ENCODE results near the gene NOTUM. TPM values are rescaled to one million over a fixed set of nuclear protein-coding genes. Genes with fewer than 3 reads are reported as not detected.

The NOTUM gene
- total RNA-seq, 1 experiment from 2014 or later = not detected

DNA sequence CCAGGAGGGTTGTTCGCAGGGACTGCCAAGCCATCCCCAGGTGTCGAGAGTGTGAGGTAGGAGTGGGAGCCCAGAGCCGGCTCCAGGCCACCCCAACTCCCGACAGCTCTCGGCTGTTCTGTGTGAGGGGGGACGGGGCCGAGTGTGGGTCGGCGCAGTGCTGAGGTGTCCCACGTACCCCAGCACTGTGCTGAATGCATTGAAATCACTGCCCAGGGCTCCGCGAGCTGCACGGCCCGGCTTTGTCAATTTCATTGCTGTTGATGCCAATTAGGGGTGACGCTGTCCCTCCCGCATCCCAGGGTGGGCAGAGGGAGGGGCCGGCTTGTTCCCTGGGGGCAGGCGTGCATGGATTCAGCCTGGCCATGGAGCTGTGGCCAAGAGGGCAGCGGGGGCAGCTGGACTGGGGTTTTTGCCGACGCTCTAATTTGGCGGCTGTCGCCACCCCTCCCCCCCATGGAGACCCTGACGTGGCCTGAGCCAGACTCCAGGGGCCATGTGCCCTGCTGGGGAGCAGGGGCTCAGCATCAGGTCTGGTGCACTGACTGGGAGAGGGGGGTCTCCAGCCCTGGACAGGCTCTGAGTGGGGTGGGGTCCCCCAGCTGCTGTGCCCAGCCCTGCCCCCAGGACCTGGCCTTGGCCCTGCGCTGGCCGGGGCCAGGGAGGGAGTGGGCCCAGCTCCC, 47.4 kb upstream of the NOTUM start:
- Histone ChIP-seq H3K9ac (ENCODE audit: low read length) (no peak overlapping the region), H3K79me2 (ENCODE audit: low read length) (no peaks in the 10 kb centered on the region), H4K20me1 (ENCODE audit: low read length) (no peaks in the 10 kb centered on the region), H3K4me2 (ENCODE audit: low read length) (no peak overlapping the region), H3F3A (ENCODE audit: low read length, unreplicated experiment) (no peaks in the 10 kb centered on the region), H3K9me2 (replicated peaks; ENCODE audit: low read length) (no peaks in the 10 kb centered on the region), H3K27ac (ENCODE audit: low read length) (no peak overlapping the region), H3K4me3 (ENCODE audit: low read length) (no peak overlapping the region), H2AFZ (ENCODE audit: low read length) (no peak overlapping the region), H3K27me3 (ENCODE audit: low read length) (no peaks in the 10 kb centered on the region), H3K36me3 (ENCODE audit: low read depth, low read length) (no peaks in the 10 kb centered on the region), H3K9me3 (ENCODE audit: low read length) (no peaks in the 10 kb centered on the region), H3K4me1 (ENCODE audit: insufficient read depth, low read length) (peaks cover 13% of the 10 kb centered on the region)
- DNase-seq (no peak), ATAC-seq (no peak)
- CTCF ChIA-PET = no interaction called here
- no TSS peak for BruUV-seq (replicated peaks)
- intact Hi-C loops (cut with micrococcal nuclease) = no loop called here
- POLR2A ChIA-PET (ENCODE audit: unreplicated experiment) = no interaction called here
- TF ChIP-seq EZH2phosphoT487 (IDR thresholded peaks at IDR 0.05; ENCODE audit: borderline replicate concordance, low read length) = no peak
- no peak for TF ChIP-seq EZH2 (IDR thresholded peaks at IDR 0.05; ENCODE audit: low read length, unreplicated experiment)
- TF ChIP-seq, protein P1, sequence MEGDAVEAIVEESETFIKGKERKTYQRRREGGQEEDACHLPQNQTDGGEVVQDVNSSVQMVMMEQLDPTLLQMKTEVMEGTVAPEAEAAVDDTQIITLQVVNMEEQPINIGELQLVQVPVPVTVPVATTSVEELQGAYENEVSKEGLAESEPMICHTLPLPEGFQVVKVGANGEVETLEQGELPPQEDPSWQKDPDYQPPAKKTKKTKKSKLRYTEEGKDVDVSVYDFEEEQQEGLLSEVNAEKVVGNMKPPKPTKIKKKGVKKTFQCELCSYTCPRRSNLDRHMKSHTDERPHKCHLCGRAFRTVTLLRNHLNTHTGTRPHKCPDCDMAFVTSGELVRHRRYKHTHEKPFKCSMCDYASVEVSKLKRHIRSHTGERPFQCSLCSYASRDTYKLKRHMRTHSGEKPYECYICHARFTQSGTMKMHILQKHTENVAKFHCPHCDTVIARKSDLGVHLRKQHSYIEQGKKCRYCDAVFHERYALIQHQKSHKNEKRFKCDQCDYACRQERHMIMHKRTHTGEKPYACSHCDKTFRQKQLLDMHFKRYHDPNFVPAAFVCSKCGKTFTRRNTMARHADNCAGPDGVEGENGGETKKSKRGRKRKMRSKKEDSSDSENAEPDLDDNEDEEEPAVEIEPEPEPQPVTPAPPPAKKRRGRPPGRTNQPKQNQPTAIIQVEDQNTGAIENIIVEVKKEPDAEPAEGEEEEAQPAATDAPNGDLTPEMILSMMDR (conservative IDR thresholded peaks at IDR 0.05; ENCODE audit: low read depth, low read length) = no peak

DNA sequence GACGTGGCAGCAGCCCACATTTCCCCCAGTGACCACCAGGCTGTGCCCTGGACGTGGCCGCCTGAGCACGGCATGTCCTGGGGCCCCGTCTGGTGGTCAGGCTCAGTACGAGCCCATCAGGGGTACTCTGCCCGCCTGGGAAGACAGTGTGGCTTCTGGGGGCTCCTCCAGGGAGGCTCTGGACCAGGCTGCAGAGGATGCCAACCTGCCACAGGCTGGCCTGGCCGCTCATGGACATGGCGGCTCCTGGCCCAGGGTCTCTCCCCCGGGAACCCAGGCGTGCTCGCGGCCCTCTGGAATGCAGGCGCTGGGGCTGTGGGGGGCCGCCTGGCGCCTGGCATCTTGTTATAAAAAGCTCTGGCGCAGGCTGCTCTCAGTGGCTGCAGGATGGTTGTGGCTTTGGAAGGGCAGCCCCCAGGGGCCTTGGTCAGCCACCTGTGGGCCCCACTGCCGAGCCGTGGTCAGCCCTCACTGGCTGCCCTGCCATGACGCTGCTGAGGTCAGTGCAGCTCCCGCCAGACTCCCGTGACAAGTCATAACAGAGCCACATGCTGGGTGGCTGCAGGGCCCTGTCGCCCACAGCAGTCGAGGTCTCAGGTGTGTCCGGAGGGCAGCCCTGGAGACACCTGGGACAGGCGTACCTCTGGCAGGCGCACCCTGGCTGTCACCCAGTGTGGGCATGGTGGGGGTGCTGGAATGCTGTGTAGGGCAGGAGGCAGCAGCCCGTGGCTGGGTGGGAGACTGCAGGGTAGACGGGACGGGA, 46.7 kb upstream of the NOTUM start:
- no peaks in the 10 kb centered on the region for H3K9me3 ChIP-seq (ENCODE audit: low read length)
- no peaks in the 10 kb centered on the region for H3K79me2 ChIP-seq (ENCODE audit: low read length)
- H3K4me1 ChIP-seq (ENCODE audit: insufficient read depth, low read length) = peaks cover 20% of the 10 kb centered on the region
- ChIA-PET POLR2A (ENCODE audit: unreplicated experiment) (no interaction called here), CTCF (no interaction called here)
- no peaks in the 10 kb centered on the region for H4K20me1 ChIP-seq (ENCODE audit: low read length)
- no peaks in the 10 kb centered on the region for H3K36me3 ChIP-seq (ENCODE audit: low read depth, low read length)
- H3K9me2 ChIP-seq (replicated peaks; ENCODE audit: low read length) = no peaks in the 10 kb centered on the region
- intact Hi-C loops (cut with micrococcal nuclease) = no loop called here
- ATAC-seq (no peak), DNase-seq (no peak)
- TF ChIP-seq EZH2 (IDR thresholded peaks at IDR 0.05; ENCODE audit: low read length, unreplicated experiment) (no peak), EZH2phosphoT487 (IDR thresholded peaks at IDR 0.05; ENCODE audit: borderline replicate concordance, low read length) (no peak)
- TF ChIP-seq, protein P1 (conservative IDR thresholded peaks at IDR 0.05; ENCODE audit: low read depth, low read length) = no peak
- no peak overlapping the region for H3K27ac ChIP-seq (ENCODE audit: low read length)
- H3K4me2 ChIP-seq (ENCODE audit: low read length) = no peak overlapping the region
- no peak overlapping the region for H2AFZ ChIP-seq (ENCODE audit: low read length)
- BruUV-seq (replicated peaks) = no TSS peak
- H3F3A ChIP-seq (ENCODE audit: low read length, unreplicated experiment) = no peaks in the 10 kb centered on the region
- no peak overlapping the region for H3K9ac ChIP-seq (ENCODE audit: low read length)
- no peak overlapping the region for H3K4me3 ChIP-seq (ENCODE audit: low read length)
- no peaks in the 10 kb centered on the region for H3K27me3 ChIP-seq (ENCODE audit: low read length)

DNA sequence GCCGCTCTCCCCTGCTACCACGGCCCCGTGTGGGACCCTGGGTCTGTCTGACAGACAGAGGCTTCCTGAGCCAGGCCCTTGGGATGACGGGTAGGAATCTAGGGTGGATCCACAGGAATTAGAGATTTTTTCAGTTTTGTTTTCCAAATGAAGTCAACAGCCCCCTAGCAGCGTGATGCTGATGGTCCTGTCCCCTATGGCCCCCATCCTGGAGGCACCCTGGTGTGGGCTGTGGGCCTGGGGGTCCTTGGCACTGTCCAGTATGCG, 46.2 kb upstream of the NOTUM start:
- ChIA-PET POLR2A (ENCODE audit: unreplicated experiment) (no interaction called here), CTCF (no interaction called here)
- Histone ChIP-seq H3K9me2 (replicated peaks; ENCODE audit: low read length) (no peaks in the 10 kb centered on the region), H3K36me3 (ENCODE audit: low read depth, low read length) (no peaks in the 10 kb centered on the region), H3K4me3 (ENCODE audit: low read length) (no peak overlapping the region), H3K9me3 (ENCODE audit: low read length) (no peaks in the 10 kb centered on the region), H2AFZ (ENCODE audit: low read length) (no peak overlapping the region), H3K79me2 (ENCODE audit: low read length) (no peaks in the 10 kb centered on the region), H4K20me1 (ENCODE audit: low read length) (no peaks in the 10 kb centered on the region), H3K9ac (ENCODE audit: low read length) (no peak overlapping the region), H3K27ac (ENCODE audit: low read length) (no peak overlapping the region), H3F3A (ENCODE audit: low read length, unreplicated experiment) (no peaks in the 10 kb centered on the region), H3K4me1 (ENCODE audit: insufficient read depth, low read length) (peaks cover 21% of the 10 kb centered on the region), H3K4me2 (ENCODE audit: low read length) (no peak overlapping the region), H3K27me3 (ENCODE audit: low read length) (no peaks in the 10 kb centered on the region)
- DNase-seq = no peak
- intact Hi-C loops (cut with micrococcal nuclease) = no loop called here
- TF ChIP-seq EZH2 (IDR thresholded peaks at IDR 0.05; ENCODE audit: low read length, unreplicated experiment) (no peak), EZH2phosphoT487 (IDR thresholded peaks at IDR 0.05; ENCODE audit: borderline replicate concordance, low read length) (no peak)
- TF ChIP-seq, protein P1 (conservative IDR thresholded peaks at IDR 0.05; ENCODE audit: low read depth, low read length) = no peak
- BruUV-seq (replicated peaks) = no TSS peak
- no peak for ATAC-seq
